ENCODE measurements around the gene CASZ1. TPM values are rescaled to one million over a fixed set of nuclear protein-coding genes. Genes with fewer than 3 reads are reported as not detected.

Gene CASZ1
- total and polyA plus RNA-seq, 2 experiments from 2014 or later: 3.6 to 6.9 TPM

- no peak overlapping the region for H3K27ac ChIP-seq
- peaks cover 22% of the 10 kb centered on the region for H3K4me1 ChIP-seq (ENCODE audit: insufficient read depth)
- H3K4me3 ChIP-seq: no peak overlapping the region
- H3K79me2 ChIP-seq: no peaks in the 10 kb centered on the region
- H3K9me2 ChIP-seq (replicated peaks; ENCODE audit: insufficient read depth): no peaks in the 10 kb centered on the region
- 87% methylated on average over 22 of the region's 26 CpGs for WGBS (ENCODE audit: low lambda C conversion rate, missing lambda C conversion rate)
- no peaks in the 10 kb centered on the region for H3K9me3 ChIP-seq (ENCODE audit: low read depth)
- H3K4me2 ChIP-seq: peak overlapping the region; percentile 53
- H3K36me3 ChIP-seq (replicated peaks; ENCODE audit: insufficient read depth, low read depth): no peaks in the 10 kb centered on the region
- DNase-seq (ENCODE audit: low spot score): no peak
- no peak overlapping the region for H2AFZ ChIP-seq
- no peak for TF ChIP-seq CTCF (IDR thresholded peaks at IDR 0.05; ENCODE audit: poor library complexity)
- no peak for TF ChIP-seq EZH2 (IDR thresholded peaks at IDR 0.05; ENCODE audit: borderline replicate concordance)
- TF ChIP-seq EZH2phosphoT487 (IDR thresholded peaks at IDR 0.05; ENCODE audit: low read depth, severe bottlenecking, unreplicated experiment): no peak
- no peaks in the 10 kb centered on the region for H4K20me1 ChIP-seq (ENCODE audit: insufficient read depth, poor library complexity, severe bottlenecking)
- no peaks in the 10 kb centered on the region for H3K27me3 ChIP-seq
Measured at GRCh38 chr1:10662824-10663677, 133.4 kb downstream of the CASZ1 start.

GRCh38 chr1:10662090-10662688, 134.3 kb downstream of the CASZ1 start:
- no peak for DNase-seq (ENCODE audit: low spot score)
- Histone ChIP-seq H3K36me3 (replicated peaks; ENCODE audit: insufficient read depth, low read depth) (no peaks in the 10 kb centered on the region), H2AFZ (no peak overlapping the region), H3K9me3 (ENCODE audit: low read depth) (no peaks in the 10 kb centered on the region), H3K4me3 (no peak overlapping the region), H3K4me2 (no peak overlapping the region), H3K27ac (no peak overlapping the region), H3K79me2 (no peaks in the 10 kb centered on the region), H3K27me3 (no peaks in the 10 kb centered on the region), H3K4me1 (ENCODE audit: insufficient read depth) (peaks cover 14% of the 10 kb centered on the region), H3K9me2 (replicated peaks; ENCODE audit: insufficient read depth) (no peaks in the 10 kb centered on the region), H4K20me1 (ENCODE audit: insufficient read depth, poor library complexity, severe bottlenecking) (no peaks in the 10 kb centered on the region)
- WGBS (ENCODE audit: low lambda C conversion rate, missing lambda C conversion rate): 99% methylated on average over 8 of the region's 8 CpGs
- TF ChIP-seq EZH2phosphoT487 (IDR thresholded peaks at IDR 0.05; ENCODE audit: low read depth, severe bottlenecking, unreplicated experiment) (no peak), CTCF (IDR thresholded peaks at IDR 0.05; ENCODE audit: poor library complexity) (no peak), EZH2 (IDR thresholded peaks at IDR 0.05; ENCODE audit: borderline replicate concordance) (no peak)

- 97% methylated on average over 5 of the region's 5 CpGs for WGBS (ENCODE audit: low lambda C conversion rate, missing lambda C conversion rate)
- Histone ChIP-seq H3K9me3 (ENCODE audit: low read depth) (no peaks in the 10 kb centered on the region), H3K9me2 (replicated peaks; ENCODE audit: insufficient read depth) (no peaks in the 10 kb centered on the region), H3K27me3 (no peaks in the 10 kb centered on the region), H3K4me1 (ENCODE audit: insufficient read depth) (peaks cover 14% of the 10 kb centered on the region), H2AFZ (no peak overlapping the region), H3K79me2 (no peaks in the 10 kb centered on the region), H3K4me2 (no peak overlapping the region), H3K4me3 (no peak overlapping the region), H3K36me3 (replicated peaks; ENCODE audit: insufficient read depth, low read depth) (no peaks in the 10 kb centered on the region), H3K27ac (no peak overlapping the region), H4K20me1 (ENCODE audit: insufficient read depth, poor library complexity, severe bottlenecking) (no peaks in the 10 kb centered on the region)
- DNase-seq (ENCODE audit: low spot score): no peak
- TF ChIP-seq EZH2phosphoT487 (IDR thresholded peaks at IDR 0.05; ENCODE audit: low read depth, severe bottlenecking, unreplicated experiment) (no peak), EZH2 (IDR thresholded peaks at IDR 0.05; ENCODE audit: borderline replicate concordance) (no peak), CTCF (IDR thresholded peaks at IDR 0.05; ENCODE audit: poor library complexity) (no peak)
Measured at GRCh38 chr1:10661453-10661852, 135.0 kb downstream of the CASZ1 start.

Data from hepatocyte (in vitro differentiated cells).